AG20443 (cell line): ENCODE measurements around the gene NAIP.
"Not testable (repeated sequence)": the region's sequence is repeated elsewhere in the genome, so short reads cannot be mapped to it uniquely, and the experiment has no call there.

Experiments
- DNase-seq: peaks from one replicate; pipeline ENCODE4 v3.0.0; 2012; ENCODE audit warnings: low spot score, mixed read lengths

The NAIP gene

GRCh38 chr5:71025289-71025953 lies at the start of gene NAIP:
TSS of gene NAIP (minus strand) at chr5:71025339. CDS start at chr5:71012915, 12,424 bp downstream.
- DNase-seq = not testable (repeated sequence)

GRCh38 chr5:71067262-71067928 lies 42.3 kb upstream of the NAIP start, which contains the start of gene GTF2H2:
TSS of gene GTF2H2 (minus strand) at chr5:71067676. CDS start at chr5:71062763, 4,913 bp downstream.
- DNase-seq = not testable (repeated sequence)

GRCh38 chr5:71061322-71061721 lies 36.2 kb upstream of the NAIP start:
- DNase-seq = not testable (repeated sequence)

- not testable (repeated sequence) for DNase-seq
These were observed 34.3 kb upstream of the NAIP start for GRCh38 chr5:71059426-71059825.

DNA sequence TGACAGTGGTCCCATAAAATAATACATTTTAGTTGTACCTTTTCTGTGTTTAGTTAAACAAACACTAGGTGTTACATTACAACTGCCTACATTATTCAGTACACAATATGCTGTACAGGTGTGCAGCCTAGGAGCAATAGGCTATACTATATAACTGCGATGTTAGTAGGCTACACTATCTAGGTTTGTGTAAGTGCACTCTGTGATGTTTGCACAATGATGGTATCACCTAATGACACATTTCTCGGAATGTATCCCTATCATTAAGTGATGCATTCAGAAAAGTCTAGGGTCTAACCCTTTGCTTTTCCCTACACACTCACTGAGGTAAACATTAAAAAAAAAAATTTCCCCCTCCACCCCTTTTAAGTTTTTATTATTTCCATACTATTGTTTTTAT lies 19.7 kb upstream of the NAIP start:
- DNase-seq = not testable (repeated sequence)

- DNase-seq = not testable (repeated sequence)
These were observed 19.0 kb upstream of the NAIP start for GRCh38 chr5:71044128-71044527.

- not testable (repeated sequence) for DNase-seq
These were observed 6.1 kb upstream of the NAIP start for GRCh38 chr5:71031046-71031776.

GRCh38 chr5:71020643-71021042 lies 4.5 kb downstream of the NAIP start:
- not testable (repeated sequence) for DNase-seq

GRCh38 chr5:71018376-71019005 lies 6.6 kb downstream of the NAIP start:
- DNase-seq = not testable (repeated sequence)

GRCh38 chr5:71014176-71014575 lies 11.0 kb downstream of the NAIP start:
- DNase-seq = no peak

DNA sequence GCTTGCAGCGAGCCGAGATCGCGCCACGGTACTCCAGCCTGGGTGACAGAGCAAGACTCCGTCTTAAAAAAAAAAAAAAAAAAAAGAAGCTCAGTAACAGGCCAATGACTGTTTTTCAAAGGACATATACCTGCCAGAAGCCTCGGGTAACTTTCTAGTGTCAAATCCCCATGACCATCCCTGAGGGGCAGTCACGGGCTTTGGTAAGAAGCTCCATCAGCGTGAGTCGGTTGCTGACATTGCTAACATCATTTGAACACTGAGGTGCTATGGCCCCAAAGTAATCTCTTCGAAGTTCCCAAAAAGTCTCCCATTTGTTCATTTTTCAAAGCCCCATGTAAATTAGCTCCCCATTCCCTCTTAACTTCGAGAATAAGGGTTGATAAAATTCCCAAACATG lies 11.6 kb downstream of the NAIP start:
- no peak for DNase-seq

DNA sequence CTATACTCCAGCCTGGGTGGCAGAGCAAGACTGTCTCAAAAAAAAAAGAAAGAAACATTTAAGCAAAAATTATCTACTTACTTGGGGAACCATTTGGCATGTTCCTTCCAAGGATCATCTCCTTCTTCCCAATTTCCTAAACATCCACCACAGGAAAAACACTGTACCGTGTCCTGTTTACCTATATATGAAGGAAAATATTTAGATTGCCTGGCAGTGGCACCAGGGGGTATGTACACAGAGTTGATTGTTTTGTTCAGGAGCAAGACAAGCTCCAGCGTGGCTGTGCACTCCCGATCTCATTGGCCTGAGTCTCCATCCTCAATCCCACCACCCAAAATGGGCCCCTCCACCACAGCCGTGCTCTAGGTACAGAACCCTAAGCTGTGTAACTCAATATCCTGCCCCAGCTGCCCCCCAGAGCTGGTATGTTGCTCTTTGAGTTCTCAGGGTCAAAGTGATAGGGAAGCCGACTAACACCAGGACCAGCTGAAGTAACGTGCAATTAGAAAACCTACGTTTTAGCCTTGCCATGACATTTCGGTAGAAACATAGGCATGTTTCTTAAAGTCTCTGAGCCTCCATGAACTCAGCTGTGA lies 13.8 kb downstream of the NAIP start:
- DNase-seq = no peak

DNA sequence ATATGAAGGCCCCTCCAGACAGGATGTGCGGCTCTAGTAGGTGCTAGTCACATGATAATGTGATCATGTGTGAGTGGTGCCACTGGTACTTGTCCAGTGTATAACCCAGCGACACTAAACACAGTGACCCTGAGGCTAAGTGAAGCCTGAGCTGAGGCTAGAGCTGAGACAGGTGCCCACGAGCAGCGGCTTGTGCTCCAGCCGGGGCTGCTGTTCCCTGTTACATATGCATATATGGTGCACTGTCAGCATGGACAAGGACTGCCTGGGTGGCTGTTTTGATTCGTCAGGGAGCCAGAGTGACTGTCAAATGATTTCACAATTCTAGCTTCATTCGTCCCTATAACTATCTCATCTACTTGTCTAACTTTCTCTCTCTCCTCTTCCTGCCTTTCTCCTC lies 18.2 kb downstream of the NAIP start:
- DNase-seq = not testable (repeated sequence)

DNA sequence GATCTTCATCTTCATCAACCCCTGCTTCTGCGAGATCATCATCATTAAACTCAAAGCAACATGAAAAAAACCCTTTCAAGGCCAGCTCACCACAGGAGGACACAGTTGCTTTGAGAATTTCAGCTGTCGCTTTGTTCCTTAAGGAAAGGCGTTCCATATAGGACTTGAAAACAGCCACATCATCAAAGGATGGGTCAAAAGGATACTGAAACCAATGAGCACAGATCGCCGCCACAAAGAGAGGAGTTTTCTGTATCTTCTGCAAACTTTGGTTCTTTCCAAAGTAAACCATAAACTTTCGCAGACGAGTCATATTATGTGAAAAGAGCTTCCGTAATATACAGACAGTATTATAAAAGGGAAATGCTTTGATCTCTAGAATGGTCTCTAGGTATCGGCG lies 40.3 kb downstream of the NAIP start:
- not testable (repeated sequence) for DNase-seq

GRCh38 chr5:70967220-70967619 lies 57.9 kb downstream of the NAIP start:
- not testable (repeated sequence) for DNase-seq

GRCh38 chr5:70964531-70964930 lies 60.6 kb downstream of the NAIP start:
- not testable (repeated sequence) for DNase-seq

- not testable (repeated sequence) for DNase-seq
These were observed 72.1 kb downstream of the NAIP start for GRCh38 chr5:70953068-70953467.

DNA sequence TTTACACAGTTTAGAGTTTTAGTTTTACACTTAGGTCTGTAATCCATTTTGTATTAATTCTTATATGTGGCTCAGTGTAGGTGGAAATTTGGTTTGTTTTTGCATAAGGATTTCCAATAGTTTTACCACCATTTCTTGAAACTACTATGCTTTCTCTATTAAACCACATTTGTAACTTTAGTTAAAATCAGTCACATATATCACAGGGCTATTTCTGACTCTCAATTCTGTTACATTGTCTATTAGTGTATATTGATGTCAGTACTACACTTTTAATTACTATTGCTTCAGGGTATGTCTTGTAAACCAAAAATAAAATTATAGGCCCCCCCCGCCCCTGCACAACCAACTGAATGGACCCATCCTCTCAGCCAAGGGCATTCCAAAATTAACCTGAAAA lies 92.6 kb downstream of the NAIP start:
- DNase-seq = not testable (repeated sequence)

DNA sequence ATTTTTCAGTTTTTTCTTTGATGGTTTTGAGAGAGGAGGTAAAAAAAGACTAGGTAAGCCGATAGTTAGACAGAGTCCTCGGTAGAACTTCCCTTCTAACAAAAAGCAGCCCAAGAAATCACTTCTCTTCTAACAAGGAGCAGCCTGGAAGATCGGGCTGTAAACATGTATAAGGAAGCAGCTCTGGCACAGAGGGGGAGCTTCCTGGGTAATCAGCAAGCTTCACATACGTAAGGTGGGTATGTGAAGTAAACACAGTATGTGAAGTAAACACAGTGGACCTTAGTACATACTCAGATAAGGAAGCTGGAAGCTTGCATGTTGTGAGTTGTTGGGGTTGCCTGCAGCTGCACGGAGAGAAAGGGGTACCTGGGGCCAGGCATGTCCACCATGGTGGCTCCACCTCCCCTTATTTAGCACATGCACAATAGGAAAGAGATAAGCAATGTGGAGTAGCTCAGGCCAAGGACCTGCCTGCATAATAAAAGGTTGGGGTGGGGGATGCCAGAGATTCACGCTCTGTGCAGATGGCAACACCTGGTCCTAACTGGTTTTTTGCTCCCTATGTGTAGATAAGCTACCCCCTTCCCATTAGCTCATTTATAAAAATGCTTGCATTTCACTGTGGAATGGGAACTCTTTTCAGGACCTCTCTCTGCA lies 93.3 kb downstream of the NAIP start:
- not testable (repeated sequence) for DNase-seq

DNA sequence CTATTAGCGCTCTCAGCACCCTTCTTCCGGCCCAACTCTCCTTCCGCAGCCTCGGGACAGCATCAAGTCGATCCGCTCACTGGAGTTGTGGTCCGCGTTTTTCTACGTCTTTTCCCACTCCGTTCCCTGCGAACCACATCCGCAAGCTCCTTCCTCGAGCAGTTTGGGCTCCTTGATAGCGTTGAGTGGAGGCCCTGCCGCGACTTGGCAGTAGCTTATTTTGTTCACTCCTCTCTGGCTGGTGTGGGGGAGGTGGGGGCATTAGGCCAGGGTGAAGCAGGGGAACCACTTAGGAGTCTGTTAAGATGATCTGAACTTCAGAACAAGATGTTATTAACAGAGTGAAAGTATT lies 100.0 kb downstream of the NAIP start:
- not testable (repeated sequence) for DNase-seq
